ENCODE data around the gene DGKZ. TPM values are rescaled to one million over a fixed set of nuclear protein-coding genes. Genes with fewer than 3 reads are reported as not detected.

DGKZ gene
- polyA plus RNA-seq, 3 donors: 38.3 to 39.8 (median 38.9) TPM

DNA sequence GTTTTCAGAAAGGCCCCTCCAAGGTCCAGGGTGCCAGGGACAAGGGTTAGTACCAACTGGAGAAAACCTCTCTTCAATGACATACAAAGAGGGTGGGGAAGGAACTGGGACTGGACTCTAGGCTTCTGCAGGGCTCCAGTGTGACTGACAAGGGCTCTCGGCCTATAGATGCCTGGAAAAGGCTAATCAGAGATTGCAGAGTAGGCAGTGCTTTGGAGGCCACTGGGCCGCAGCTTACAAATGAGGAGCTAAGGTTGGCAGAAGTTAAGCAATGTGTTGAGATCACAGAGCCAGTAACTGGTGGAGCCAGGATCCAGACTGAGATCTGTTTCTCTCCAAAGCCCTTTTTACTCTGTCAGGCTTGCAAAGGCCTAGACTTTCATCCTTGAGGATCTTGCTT is 7.4 kb upstream of the DGKZ start:
- no peak for DNase-seq

DNA sequence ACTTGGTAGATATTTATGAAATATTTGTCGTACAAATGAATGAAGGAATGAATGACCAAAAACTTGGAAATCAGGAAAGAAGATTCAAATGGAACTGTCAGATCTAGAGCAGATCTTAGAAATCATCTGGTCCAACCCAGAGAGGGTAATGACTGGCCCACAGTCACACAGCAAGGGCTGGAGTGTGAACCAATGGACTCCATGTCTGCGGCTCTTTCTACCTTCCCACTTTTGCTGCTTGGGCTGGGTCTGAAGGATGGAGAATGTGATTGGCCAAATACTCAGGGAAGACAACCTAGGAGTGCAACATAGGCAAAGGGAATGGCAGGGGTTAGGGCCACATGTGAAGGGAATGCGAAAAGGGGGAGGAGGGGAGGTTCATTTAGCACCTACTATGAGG is 5.8 kb upstream of the DGKZ start:
- no peak for DNase-seq

GRCh38 chr11:46342239-46342638 is 5.0 kb upstream of the DGKZ start:
- DNase-seq: no peak

- DNase-seq: no peak
These were observed 3.7 kb upstream of the DGKZ start for GRCh38 chr11:46343520-46343919.

DNA sequence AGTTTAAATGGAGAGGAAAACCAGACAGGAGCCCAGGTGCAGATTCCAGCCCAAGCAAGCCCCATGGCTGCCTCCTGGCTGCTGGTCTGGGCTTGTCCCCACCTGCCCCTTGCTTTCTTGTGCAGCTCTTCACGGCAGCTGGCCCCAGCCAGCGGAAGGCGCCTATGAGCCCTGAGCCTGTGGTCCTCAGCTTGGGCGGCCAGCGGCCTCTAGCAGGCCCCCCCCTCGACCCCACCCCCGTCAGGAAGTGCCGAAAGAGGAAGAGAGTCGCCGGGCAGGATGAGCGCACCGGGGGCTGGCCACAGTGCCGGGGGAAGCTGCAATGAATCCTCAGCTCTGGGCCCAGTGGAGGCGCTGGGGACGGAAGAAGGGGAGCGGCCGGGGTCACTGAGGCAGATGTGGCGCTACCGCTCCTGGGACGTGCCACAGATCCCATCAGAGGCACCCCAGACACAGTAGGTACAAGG is 2.1 kb upstream of the DGKZ start:
- no peak for DNase-seq

GRCh38 chr11:46345881-46346484 is 1.3 kb upstream of the DGKZ start:
- no peak for DNase-seq

GRCh38 chr11:46347637-46348311 is 511 bp downstream of the DGKZ start:
- DNase-seq: no peak

GRCh38 chr11:46348566-46349401 is 1.5 kb downstream of the DGKZ start:
- DNase-seq: no peak

GRCh38 chr11:46350695-46351094 is 3.4 kb downstream of the DGKZ start:
- no peak for DNase-seq

DNA sequence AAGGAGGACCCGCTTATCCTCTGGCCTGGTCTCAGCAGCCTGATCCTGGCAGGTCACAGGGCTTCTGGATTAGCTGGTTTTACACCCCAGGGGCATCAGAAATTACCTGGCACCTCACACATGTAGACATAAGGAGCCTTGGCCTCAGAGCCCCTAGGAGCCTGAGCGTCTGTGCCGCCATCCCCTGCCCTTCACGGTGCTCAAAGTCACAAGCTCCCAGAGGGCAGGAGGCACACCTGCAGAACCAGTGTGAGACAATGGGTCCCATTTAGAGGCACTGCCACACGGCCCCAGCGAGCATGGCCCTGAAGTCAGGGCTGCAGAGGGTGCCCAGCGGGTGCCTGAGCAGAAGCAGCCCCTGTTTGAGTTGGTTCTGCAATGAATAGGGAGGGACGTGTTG is 3.9 kb downstream of the DGKZ start:
- no peak for DNase-seq

DNA sequence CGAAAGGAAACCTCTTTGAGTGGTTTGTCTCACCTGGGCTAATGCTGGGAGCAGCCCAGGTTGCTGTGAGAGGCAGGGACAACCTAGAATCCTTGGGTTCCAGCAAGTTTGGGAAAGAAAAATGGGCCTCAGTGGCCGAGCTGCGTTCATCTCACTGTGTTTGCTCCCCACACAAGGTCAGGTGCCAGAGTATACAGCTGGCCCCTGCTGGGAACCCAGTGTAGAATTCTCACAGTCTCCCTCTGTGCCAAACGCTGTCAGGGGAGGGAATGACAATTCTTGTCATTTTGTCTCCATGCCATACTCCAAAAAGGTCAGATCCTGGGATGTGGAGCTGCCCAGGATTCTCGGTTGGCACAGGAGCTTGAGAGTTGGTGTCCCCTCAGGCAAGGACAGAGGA is 4.3 kb downstream of the DGKZ start:
- no peak for DNase-seq

DNA sequence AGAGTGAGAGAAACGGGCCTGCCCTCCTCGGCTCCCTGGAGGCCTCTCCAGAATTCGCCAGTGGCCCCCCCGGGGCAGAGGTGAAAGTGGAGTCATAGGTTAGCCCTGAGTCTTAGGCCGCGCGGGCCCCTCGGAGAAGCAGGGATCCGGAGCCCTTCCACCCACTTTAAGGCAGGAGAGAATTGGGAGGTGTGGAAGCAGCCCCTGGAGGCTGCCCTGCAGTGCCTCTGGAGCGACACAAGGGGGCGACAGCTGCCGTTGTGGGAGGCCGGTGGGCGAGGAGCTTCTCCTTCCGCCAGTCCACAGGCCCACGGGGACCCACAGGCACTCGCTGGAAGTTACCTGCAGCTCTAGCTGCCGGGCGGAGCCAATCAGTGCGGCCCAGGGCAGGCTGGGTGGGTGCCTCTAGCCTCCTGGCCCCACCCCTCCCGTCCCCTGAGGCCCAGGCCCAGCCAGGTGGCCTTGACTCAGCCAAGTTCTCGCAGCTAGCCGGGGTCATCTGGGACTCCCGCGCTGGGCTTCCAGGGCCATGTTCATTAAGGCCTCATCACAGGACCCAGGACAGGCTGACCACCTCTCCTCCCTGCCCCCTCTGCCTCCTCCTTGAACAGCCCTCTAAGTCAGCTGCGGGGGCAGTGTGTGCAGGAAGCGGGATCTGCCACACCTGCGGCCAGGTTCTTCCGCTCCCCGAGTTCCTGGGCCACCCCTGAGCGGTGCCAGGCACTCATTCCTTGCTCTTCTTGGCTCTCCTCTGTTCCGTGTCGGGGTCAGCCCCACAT is 5.0 kb downstream of the DGKZ start:
- DNase-seq: no peak

DNA sequence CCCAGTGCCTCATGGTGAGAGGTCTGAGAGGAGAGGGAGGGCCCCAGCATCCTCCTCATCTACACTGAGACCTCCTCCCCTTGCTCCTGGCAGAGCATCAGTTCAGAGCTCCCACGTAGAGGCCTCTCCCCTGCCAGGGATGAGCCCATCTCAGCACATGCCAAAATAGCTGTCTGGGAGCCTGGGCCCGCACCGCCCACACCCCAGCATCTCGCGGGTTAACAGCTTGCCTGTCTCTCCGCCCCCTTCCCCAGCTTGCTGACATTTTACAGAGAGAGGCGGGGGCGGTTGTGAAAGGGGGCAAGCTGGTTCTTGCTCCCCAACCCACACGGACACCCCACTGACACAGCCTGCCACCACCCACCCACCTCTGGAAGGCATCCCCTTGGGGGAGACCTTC is 6.4 kb downstream of the DGKZ start:
- no peak for DNase-seq

- DNase-seq: no peak
These were observed 9.7 kb downstream of the DGKZ start for GRCh38 chr11:46356924-46357482.

DNA sequence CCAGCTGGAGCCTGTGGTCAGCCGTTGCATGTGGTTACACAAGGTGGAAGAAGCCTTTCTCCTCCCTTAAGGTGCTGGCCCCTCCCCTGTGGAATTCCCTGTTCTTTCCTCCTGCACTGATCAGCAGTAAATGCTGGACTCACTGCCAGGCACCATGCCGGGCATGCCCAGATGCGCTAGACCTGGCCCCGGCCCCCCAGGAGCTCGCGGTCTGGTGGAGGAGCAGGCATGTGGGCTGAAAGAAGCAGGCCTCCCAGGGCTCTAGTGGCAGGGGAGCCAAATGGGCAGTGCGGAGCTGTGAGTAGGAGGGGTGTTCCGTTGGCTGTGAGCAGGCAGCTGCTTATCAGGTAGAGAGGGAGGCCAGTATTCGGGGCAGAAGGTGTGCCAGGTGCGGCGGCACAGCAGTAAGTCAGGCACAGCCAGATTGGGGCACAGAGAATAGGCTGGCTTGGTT is 10.2 kb downstream of the DGKZ start:
- no peak for DNase-seq

DNA sequence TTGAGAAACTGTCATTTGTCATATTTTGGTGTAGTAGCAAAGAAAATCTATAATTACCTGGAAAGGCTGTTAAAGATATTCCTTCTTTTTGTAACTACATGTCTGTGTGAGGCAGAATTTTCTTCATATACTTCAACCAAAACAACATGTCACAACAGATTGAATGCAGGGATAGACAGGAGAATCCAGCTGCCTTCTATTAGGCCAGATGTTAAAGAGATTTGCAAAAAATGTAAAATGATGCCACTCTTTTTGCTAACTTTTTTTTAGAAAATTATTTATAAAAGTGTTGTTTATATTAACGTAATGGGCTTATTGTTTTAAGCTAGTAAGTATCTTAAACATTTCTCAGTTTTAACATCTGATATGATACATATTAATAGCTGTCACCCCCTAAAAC is 12.7 kb downstream of the DGKZ start:
- DNase-seq: no peak

- DNase-seq: no peak
These were observed 13.6 kb downstream of the DGKZ start for GRCh38 chr11:46360878-46361277.

GRCh38 chr11:46361283-46362155 is 14.3 kb downstream of the DGKZ start:
- DNase-seq: no peak

GRCh38 chr11:46362156-46363030 is 15.1 kb downstream of the DGKZ start:
- DNase-seq: no peak

DNA sequence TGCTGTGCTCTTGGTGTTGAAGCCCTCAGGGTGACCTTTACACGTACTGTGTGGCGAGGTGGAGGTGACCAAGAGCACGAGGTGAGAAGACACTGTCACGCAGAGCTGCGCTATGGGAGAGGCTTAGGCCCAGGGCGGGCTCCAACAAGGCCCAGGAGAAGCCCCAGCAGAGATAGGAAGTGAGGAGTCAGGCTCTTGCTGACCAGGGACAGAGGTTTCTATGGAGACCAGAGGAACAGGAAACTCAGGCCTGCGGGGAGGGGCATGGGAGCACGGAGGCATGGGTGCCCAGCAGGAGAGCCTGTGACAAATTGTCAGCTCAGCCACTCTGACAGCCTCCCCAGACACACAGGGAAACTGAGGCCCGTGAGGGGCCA is 15.8 kb downstream of the DGKZ start:
- no peak for DNase-seq
